Common myeloid progenitor, CD34-positive (primary cell): Measurements from ENCODE around the gene SELENOI.

ENCODE experiments used
- CTCF ChIA-PET: fragments of 350-600 bp; sonication (Branson Sonifier 250); formaldehyde crosslinking; loops from one replicate; lab custom pipeline; 2021; ENCODE audit warnings: antibody characterized with exemption; lab: Charles Lee
- POLR2A ChIA-PET: fragments of 350-600 bp; sonication (Branson Sonifier 250); formaldehyde crosslinking; loops from one replicate; lab custom pipeline; 2021; ENCODE audit warnings: antibody characterized with exemption; lab: Charles Lee
- DNase-seq, 3 donors: peaks; one replicate each; pipeline versions ENCODE4 v3.0.0 to v3.0.0-alpha.2; 2013
- H3K27ac ChIP-seq, 2 experiments: 1 replicate in 1 of 2; 2 replicates in 1 of 2; pipeline ENCODE4 v1.7.0; 2013; ENCODE audit warnings: inconsistent platforms in 2 of 2, low read length in 2 of 2, mild to moderate bottlenecking in 2 of 2, low read depth in 1 of 2, moderate library complexity in 1 of 2; ENCODE audit not compliant: severe bottlenecking in 2 of 2, insufficient read depth in 1 of 2, poor library complexity in 1 of 2
- H3K27me3 ChIP-seq, 5 experiments: replicated peaks in 2 of 5; 1 replicate in 3 of 5; 2 replicates in 2 of 5; pipeline versions ENCODE4 v1.6.1 to v1.7.0; 2013; ENCODE audit warnings: low read length in 4 of 5, mild to moderate bottlenecking in 2 of 5, moderate library complexity in 2 of 5, inconsistent platforms in 1 of 5; ENCODE audit not compliant: insufficient read depth in 5 of 5, control insufficient read depth in 4 of 5
- H3K36me3 ChIP-seq, 4 experiments: 1 replicate in 2 of 4; 2 replicates in 2 of 4; pipeline versions ENCODE4 v1.6.1 to v1.7.0; 2013; ENCODE audit warnings: low read length in 3 of 4, control low read depth in 1 of 4, mild to moderate bottlenecking in 1 of 4; ENCODE audit not compliant: control insufficient read depth in 4 of 4, insufficient read depth in 4 of 4
- H3K4me1 ChIP-seq, 4 experiments: 1 replicate in 3 of 4; 2 replicates in 1 of 4; pipeline versions ENCODE4 v1.6.1 to v1.7.1; 2013; ENCODE audit warnings: low read length in 3 of 4, mild to moderate bottlenecking in 3 of 4, control low read depth in 1 of 4, inconsistent platforms in 1 of 4, moderate library complexity in 1 of 4; ENCODE audit not compliant: control insufficient read depth in 4 of 4, insufficient read depth in 4 of 4; ENCODE audit errors: control extremely low read depth in 1 of 4
- H3K4me3 ChIP-seq, 7 experiments: 1 replicate in 4 of 7; 2 replicates in 3 of 7; pipeline versions ENCODE4 v1.5.1 to v1.7.0; 2013; ENCODE audit warnings: mild to moderate bottlenecking in 7 of 7, low read length in 6 of 7, moderate library complexity in 6 of 7, inconsistent platforms in 2 of 7, low read depth in 2 of 7, control low read depth in 1 of 7; ENCODE audit not compliant: insufficient read depth in 4 of 7, control insufficient read depth in 1 of 7; ENCODE audit errors: extremely low read depth in 1 of 7
- H3K9me3 ChIP-seq, 5 experiments: 1 replicate in 4 of 5; 2 replicates in 1 of 5; pipeline versions ENCODE4 v1.6.1 to v1.7.1; 2013; ENCODE audit warnings: low read length in 4 of 5, mild to moderate bottlenecking in 2 of 5, inconsistent platforms in 1 of 5, low read depth in 1 of 5, moderate library complexity in 1 of 5; ENCODE audit not compliant: control insufficient read depth in 4 of 5, insufficient read depth in 2 of 5; ENCODE audit errors: control extremely low read depth in 1 of 5
- WGBS: methylation state at CpG from one replicate; pipeline ENCODE4 v1.1.5; 2013; ENCODE audit not compliant: insufficient coverage; 5-methylcytosine and 5-hydroxymethylcytosine counted together

SELENOI gene

DNA sequence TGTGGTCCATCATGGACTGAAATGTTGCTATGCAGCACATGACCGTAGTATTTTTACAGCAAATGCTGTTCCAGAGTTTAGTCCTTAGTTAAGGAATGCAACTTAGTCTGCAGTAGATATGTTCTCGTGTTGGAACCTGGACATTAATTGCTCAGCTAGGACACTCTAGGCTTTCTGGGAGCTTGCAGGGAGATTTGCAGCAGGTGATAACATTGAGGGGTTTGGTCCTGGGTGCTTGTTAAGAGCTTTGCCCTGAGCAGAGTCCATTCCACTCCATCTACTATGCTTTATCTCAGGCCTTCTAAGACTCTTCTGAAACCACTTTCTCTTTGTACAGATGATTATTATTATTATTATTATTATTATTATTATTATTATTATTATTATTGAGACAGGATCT is 82.9 kb downstream of the SELENOI start:
- H3K36me3 ChIP-seq = no peaks in the 10 kb centered on the region
- no peaks in the 10 kb centered on the region for H3K9me3 ChIP-seq
- H3K27me3 ChIP-seq = no peaks in the 10 kb centered on the region
- no peak overlapping the region for H3K4me3 ChIP-seq
- ChIA-PET POLR2A (no interaction called here), CTCF (no interaction called here)
- H3K27ac ChIP-seq = no peak overlapping the region
- WGBS = 93% methylated on average over 2 of the region's 2 CpGs
- no peaks in the 10 kb centered on the region for H3K4me1 ChIP-seq
- DNase-seq = no peak

DNA sequence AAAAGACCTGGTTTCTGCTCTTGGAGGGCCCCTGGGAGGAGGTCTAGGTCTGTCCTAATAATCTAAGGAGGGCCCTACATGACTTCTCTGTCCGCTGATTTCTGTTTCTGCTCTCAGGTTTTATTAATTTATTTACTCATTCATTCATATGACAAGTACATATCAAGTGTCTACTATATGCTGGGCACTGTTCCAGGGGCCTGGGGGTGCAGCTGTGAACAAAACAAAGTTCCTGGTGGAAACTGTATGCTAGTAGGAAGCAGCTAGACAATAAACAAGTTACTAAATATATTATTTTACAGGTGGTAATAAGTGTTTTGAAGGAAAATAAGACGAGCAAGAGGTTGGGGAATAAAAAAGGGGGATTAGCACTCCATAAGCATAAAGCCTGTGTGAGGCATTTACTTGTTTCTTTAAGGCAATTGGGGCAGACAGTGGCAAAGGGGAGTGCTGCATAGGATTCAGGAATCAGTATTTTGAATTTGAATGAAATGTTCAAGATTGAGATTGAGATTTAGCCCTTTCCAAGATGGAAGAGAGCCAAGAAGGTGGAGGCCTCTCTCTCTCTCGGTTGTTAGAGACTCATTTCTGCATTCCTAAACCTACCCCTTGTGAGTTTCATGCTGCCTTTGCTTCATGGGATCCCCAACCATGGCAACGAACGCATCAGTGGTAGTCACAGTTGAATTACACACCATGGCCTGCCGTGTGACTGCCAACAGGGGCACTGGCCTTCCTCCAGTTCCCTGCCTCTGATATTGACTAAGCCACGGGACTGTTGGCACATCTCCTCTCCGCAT is 84.0 kb downstream of the SELENOI start:
- WGBS = 97% methylated on average over 4 of the region's 8 CpGs
- no peaks in the 10 kb centered on the region for H3K36me3 ChIP-seq
- H3K9me3 ChIP-seq = no peaks in the 10 kb centered on the region
- DNase-seq = no peak
- no peaks in the 10 kb centered on the region for H3K4me1 ChIP-seq
- H3K27me3 ChIP-seq = no peaks in the 10 kb centered on the region
- no peak overlapping the region for H3K27ac ChIP-seq
- POLR2A ChIA-PET = no interaction called here
- no peak overlapping the region for H3K4me3 ChIP-seq
- CTCF ChIA-PET = interaction anchor here (0.6 to 1.4 kb wide), 2 partner anchors 9 to 587 kb away, joined by 3 read pairs; no protein-coding TSS in a partner anchor

DNA sequence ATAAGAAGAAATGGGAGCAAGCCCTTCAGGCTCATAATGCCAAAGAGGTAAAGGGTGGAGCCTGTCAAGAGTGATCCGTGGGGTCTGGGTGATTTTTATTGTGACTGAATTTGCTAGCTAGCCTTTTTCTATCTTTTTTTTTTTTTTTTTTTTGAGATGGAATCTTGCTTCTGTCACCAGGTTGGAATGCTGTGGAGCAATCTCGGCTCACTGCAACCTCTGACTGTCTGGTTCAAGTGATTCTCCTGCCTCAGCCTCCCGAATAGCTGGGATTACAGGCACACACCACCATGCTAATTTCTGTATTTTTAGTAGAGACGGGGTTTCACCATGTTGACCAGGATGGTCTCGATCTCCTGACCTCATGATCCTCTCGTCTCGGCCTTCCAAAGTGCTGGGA is 84.9 kb downstream of the SELENOI start:
- no peak overlapping the region for H3K27ac ChIP-seq
- no peaks in the 10 kb centered on the region for H3K27me3 ChIP-seq
- ChIA-PET POLR2A (interaction anchor here (0.6 kb wide), 1 partner anchor 1765 kb away, joined by 3 read pairs; no protein-coding TSS in a partner anchor), CTCF (interaction anchor here (1.4 kb wide), 1 partner anchor 10 kb away, joined by 3 read pairs; no protein-coding TSS in a partner anchor)
- DNase-seq = no peak
- WGBS = 91% methylated on average over 6 of the region's 7 CpGs
- H3K9me3 ChIP-seq = no peaks in the 10 kb centered on the region
- no peaks in the 10 kb centered on the region for H3K4me1 ChIP-seq
- no peak overlapping the region for H3K4me3 ChIP-seq
- H3K36me3 ChIP-seq = no peaks in the 10 kb centered on the region

DNA sequence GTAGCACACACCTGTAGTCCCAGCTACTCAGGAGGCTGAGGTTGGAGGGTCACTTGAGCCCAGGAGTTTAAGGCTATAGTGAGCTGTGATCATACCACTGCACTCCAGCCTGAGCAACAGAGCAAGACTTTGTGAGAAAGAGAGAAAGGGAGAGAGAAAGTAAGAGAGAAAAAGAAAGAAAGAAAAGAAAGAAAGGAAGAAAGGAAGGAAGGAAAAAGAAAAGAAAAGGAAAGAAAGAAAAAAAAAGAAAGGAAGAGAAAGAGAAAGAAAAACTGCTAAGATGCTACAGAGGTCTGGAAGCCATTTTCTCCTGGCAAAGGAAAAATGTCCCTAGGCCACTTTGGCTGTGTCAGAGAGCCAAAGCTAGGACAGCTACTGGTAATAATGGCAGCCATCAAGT is 86.4 kb downstream of the SELENOI start:
- Histone ChIP-seq H3K9me3 (no peaks in the 10 kb centered on the region), H3K27me3 (no peaks in the 10 kb centered on the region), H3K36me3 (no peaks in the 10 kb centered on the region), H3K4me3 (no peak overlapping the region), H3K4me1 (no peaks in the 10 kb centered on the region), H3K27ac (no peak overlapping the region)
- ChIA-PET POLR2A (interaction anchor here (0.6 kb wide), 1 partner anchor 15 kb away, joined by 3 read pairs; no protein-coding TSS in a partner anchor), CTCF (no interaction called here)
- no peak for DNase-seq

DNA sequence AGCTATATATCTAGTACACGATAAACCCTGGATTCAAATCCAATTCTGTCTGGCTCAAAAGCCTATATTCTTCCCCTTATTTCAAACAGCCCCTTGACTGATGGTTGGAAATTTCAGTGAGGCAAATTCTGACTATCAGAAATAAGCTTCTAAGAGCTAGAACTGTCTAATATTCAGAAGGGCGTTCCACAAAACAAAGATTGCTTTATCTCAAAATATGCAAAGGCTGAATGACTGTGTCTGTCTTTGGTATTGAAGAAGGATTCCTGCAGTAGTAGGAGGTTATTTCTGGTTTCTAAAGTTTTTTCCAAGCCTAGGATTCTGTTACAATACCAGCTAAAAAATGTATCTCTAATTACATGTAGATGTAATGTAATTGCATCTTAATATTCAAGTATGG is 86.9 kb downstream of the SELENOI start:
- CTCF ChIA-PET = no interaction called here
- no peaks in the 10 kb centered on the region for H3K27me3 ChIP-seq
- POLR2A ChIA-PET = interaction anchor here (0.6 kb wide), 1 partner anchor 15 kb away, joined by 3 read pairs; no protein-coding TSS in a partner anchor
- H3K9me3 ChIP-seq = no peaks in the 10 kb centered on the region
- no peak overlapping the region for H3K27ac ChIP-seq
- H3K4me1 ChIP-seq = no peaks in the 10 kb centered on the region
- DNase-seq = no peak
- H3K4me3 ChIP-seq = no peak overlapping the region
- H3K36me3 ChIP-seq = no peaks in the 10 kb centered on the region
- 40% methylated on average over 1 of the region's 2 CpGs for WGBS

DNA sequence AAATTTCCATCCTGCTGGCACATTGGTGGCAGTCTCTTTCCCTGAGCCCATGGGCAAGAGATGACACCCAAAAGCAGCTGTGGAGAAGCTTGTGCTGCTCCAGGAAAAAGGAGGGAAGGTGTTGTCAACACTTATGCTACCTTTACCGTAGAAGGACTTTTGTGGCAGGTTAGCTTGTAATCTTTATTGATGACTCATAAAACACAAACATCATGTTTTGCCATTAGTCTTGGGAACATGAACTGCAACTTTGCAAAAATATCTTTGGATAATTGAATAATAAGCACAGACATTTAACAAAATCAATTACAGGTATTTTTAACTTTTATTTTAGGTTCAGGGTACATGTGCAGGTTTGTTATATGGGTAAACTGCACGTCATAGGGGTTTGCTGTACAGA is 89.2 kb downstream of the SELENOI start:
- CTCF ChIA-PET = interaction anchor here (1.1 kb wide), 1 partner anchor 50 kb away, joined by 3 read pairs; no protein-coding TSS in a partner anchor
- no CpG with 5 or more reads among the region's 2 CpGs for WGBS
- no peak overlapping the region for H3K4me3 ChIP-seq

DNA sequence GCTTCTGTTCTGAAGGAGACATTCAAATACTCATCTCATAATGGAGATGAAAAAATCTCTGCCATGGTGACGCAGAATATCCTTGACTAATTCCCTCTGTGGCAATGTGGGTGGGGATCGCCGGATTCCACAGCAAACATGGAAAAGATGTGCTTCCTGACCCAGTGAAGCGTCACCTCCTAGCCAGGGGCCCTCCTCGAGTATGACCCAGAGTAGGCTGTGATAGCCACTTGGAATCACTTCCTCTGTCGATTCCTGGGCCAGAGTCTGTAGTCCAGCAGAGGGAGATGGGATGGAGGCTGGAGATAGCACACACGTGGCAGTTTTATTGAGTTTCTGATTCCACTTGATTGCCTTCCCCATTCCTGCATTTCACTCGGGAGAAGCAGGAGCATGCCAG is 92.6 kb downstream of the SELENOI start:
- 78% methylated on average over 8 of the region's 8 CpGs for WGBS
- Histone ChIP-seq H3K9me3 (no peaks in the 10 kb centered on the region), H3K4me3 (no peak overlapping the region), H3K4me1 (no peaks in the 10 kb centered on the region), H3K36me3 (no peaks in the 10 kb centered on the region), H3K27ac (no peak overlapping the region), H3K27me3 (no peaks in the 10 kb centered on the region)
- ChIA-PET POLR2A (no interaction called here), CTCF (no interaction called here)
- DNase-seq = no peak

More for the DNA sequence above, 89.2 kb downstream of the SELENOI start:
- Histone ChIP-seq H3K27ac (no peak overlapping the region), H3K36me3 (no peaks in the 10 kb centered on the region), H3K4me1 (no peaks in the 10 kb centered on the region), H3K9me3 (no peaks in the 10 kb centered on the region), H3K27me3 (no peaks in the 10 kb centered on the region)
- POLR2A ChIA-PET = no interaction called here
- no peak for DNase-seq
